ENCODE data around the gene MAP1A.

DNA sequence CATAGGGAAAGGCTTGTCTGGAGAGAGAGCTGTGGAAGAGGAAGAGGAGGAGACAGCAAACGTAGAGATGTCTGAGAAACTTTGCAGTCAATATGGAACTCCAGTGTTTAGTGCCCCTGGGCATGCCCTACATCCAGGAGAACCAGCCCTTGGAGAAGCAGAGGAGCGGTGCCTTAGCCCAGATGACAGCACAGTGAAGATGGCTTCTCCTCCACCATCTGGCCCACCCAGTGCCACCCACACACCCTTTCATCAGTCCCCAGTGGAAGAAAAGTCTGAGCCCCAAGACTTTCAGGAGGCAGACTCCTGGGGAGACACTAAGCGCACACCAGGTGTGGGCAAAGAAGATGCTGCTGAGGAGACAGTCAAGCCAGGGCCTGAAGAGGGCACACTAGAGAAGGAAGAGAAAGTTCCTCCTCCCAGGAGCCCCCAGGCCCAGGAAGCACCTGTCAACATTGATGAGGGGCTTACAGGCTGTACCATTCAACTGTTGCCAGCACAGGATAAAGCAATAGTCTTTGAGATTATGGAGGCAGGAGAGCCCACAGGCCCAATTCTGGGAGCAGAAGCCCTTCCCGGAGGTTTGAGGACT lies 6.9 kb downstream of the MAP1A start:
- TF ChIP-seq POLR2AphosphoS5 (IDR thresholded peaks at IDR 0.05; ENCODE audit: low read depth, low read length), result no peak
- no peak for TF ChIP-seq POLR2A (IDR thresholded peaks at IDR 0.05; ENCODE audit: borderline replicate concordance, extremely low read depth, insufficient read depth, insufficient read length)
- no peak for TF ChIP-seq YY1 (IDR thresholded peaks at IDR 0.05; ENCODE audit: extremely low read depth, insufficient replicate concordance, low read depth, low read length)
- no peak for TF ChIP-seq CTCF (IDR thresholded peaks at IDR 0.05 in 2 of 3, conservative IDR thresholded peaks at IDR 0.05 in 1 of 3; ENCODE audit: borderline replicate concordance in 1 of 3, insufficient read depth in 1 of 3, low read depth in 2 of 3, low read length in 2 of 3)
